ENCODE data around the gene CPS1. TPM values are rescaled to one million over a fixed set of nuclear protein-coding genes. Genes with fewer than 3 reads are reported as not detected.

CPS1 gene
- total RNA-seq, 1 experiment from 2014 or later: 14.2 TPM

DNA sequence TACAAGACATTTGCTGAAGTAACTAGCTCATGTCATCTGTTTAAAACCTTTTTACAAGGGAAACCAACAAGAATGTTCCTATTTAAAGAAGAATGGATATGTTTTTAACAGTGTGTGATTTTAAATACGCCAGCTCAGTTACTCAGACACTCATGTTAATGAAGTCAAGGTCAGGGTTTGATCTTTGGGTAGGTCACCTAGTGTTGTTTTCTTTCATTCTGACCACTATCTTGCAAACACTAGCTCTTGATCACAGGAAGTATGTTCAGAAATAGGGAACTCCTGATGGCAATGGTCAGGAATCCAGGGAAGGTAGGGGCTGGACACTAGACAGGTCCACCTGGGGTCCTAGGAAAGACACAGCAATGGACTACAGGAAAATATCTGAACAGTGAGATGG lies 116.7 kb downstream of the CPS1 start:
- H3K27ac Mint-ChIP-seq: no peak overlapping the region; a peak in 1 of 7 replicates

More for the DNA sequence above, 116.7 kb downstream of the CPS1 start:
- no peak overlapping the region for H3K4me3 Mint-ChIP-seq
- Histone ChIP-seq H3K27ac (ENCODE audit: insufficient read length, low read depth, low read length) (no peak overlapping the region), H3K4me2 (ENCODE audit: insufficient read depth, insufficient read length, low read length) (no peak overlapping the region), H3K56ac (ENCODE audit: insufficient read length, low read depth, low read length) (no peak overlapping the region), H3K9me3 (ENCODE audit: control insufficient read depth, low read depth, low read length) (no peaks in the 10 kb centered on the region), H3K79me1 (ENCODE audit: insufficient read depth, low read depth, low read length, poor library complexity, severe bottlenecking) (no peaks in the 10 kb centered on the region), H2BK5ac (ENCODE audit: insufficient read length, low read length) (no peak overlapping the region), H3K23ac (ENCODE audit: insufficient read length, low read depth, low read length) (no peak overlapping the region), H3K27me3 (ENCODE audit: insufficient read depth, low read length) (no peaks in the 10 kb centered on the region), H3K4ac (ENCODE audit: low read depth, low read length) (no peak overlapping the region), H2BK20ac (ENCODE audit: low read depth, low read length, poor library complexity, severe bottlenecking) (no peak overlapping the region), H2AK5ac (ENCODE audit: insufficient read length, low read length) (no peak overlapping the region), H2AFZ (ENCODE audit: low read length) (no peak overlapping the region), H3K4me1 (ENCODE audit: insufficient read depth, low read length) (no peaks in the 10 kb centered on the region), H3K79me2 (ENCODE audit: insufficient read depth, low read length) (no peaks in the 10 kb centered on the region), H2BK12ac (ENCODE audit: insufficient read length, low read depth, low read length) (no peak overlapping the region), H4K5ac (ENCODE audit: insufficient read length, low read depth, low read length) (no peak overlapping the region), H4K20me1 (ENCODE audit: control insufficient read depth, insufficient read depth, insufficient read length) (no peaks in the 10 kb centered on the region), H2BK120ac (ENCODE audit: low read depth, low read length, poor library complexity, severe bottlenecking) (no peak overlapping the region), H4K8ac (replicated peaks; ENCODE audit: insufficient read length, low read depth, low read length) (no peak overlapping the region), H3K18ac (ENCODE audit: insufficient read length, low read depth, low read length) (no peak overlapping the region), H4K91ac (ENCODE audit: insufficient read length, low read depth, low read length) (no peak overlapping the region), H3T11ph (ENCODE audit: low read length) (no peak overlapping the region), H3K23me2 (ENCODE audit: insufficient read length, low read depth, low read length, poor library complexity, severe bottlenecking) (no peaks in the 10 kb centered on the region), H2BK15ac (ENCODE audit: low read depth, low read length) (no peak overlapping the region), H3K14ac (ENCODE audit: insufficient read depth, low read length) (no peak overlapping the region), H3K9ac (ENCODE audit: extremely low read depth, insufficient read length, low read length) (no peak overlapping the region)
- peaks cover 0 to 3% of the 10 kb centered on the region in 2 experiments; a peak in 1 of 4 replicates for H3K4me1 Mint-ChIP-seq
- TF ChIP-seq, protein P1, sequence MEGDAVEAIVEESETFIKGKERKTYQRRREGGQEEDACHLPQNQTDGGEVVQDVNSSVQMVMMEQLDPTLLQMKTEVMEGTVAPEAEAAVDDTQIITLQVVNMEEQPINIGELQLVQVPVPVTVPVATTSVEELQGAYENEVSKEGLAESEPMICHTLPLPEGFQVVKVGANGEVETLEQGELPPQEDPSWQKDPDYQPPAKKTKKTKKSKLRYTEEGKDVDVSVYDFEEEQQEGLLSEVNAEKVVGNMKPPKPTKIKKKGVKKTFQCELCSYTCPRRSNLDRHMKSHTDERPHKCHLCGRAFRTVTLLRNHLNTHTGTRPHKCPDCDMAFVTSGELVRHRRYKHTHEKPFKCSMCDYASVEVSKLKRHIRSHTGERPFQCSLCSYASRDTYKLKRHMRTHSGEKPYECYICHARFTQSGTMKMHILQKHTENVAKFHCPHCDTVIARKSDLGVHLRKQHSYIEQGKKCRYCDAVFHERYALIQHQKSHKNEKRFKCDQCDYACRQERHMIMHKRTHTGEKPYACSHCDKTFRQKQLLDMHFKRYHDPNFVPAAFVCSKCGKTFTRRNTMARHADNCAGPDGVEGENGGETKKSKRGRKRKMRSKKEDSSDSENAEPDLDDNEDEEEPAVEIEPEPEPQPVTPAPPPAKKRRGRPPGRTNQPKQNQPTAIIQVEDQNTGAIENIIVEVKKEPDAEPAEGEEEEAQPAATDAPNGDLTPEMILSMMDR (conservative IDR thresholded peaks at IDR 0.05): no peak
- H3K9me3 Mint-ChIP-seq: no peaks in the 10 kb centered on the region
- H3K27me3 Mint-ChIP-seq (ENCODE audit: low read depth): no peaks in the 10 kb centered on the region
- WGBS (ENCODE audit: extremely low coverage, insufficient read length, low lambda C conversion rate): no CpG with 5 or more reads among the region's 1 CpG
- no peaks in the 10 kb centered on the region for H3K36me3 Mint-ChIP-seq (ENCODE audit: insufficient read depth in 1 of 3, low read depth in 3 of 3)
- no peak for DNase-seq

All from H9 (cell line).